Ovary (tissue), 9 donors: Measurements from ENCODE around the gene DCUN1D1. TPM values are rescaled to one million over a fixed set of nuclear protein-coding genes. Genes with fewer than 3 reads are reported as not detected.

ENCODE experiments used
- DNase-seq, 5 donors: peaks; one replicate each; pipeline ENCODE4 v3.0.0-alpha.2; 2019 to 2020
- H3K27ac ChIP-seq, 2 donors: fragments of 200-600 bp; one replicate each; pipeline versions ENCODE4 v1.5.1 to v1.8.0; 2019 to 2022
- H3K27me3 ChIP-seq: fragments of 200-600 bp; one replicate; pipeline ENCODE4 v1.8.0; 2022
- H3K36me3 ChIP-seq: fragments of 200-600 bp; sonication (generic); one replicate; pipeline ENCODE4 v1.5.1; 2019
- H3K4me1 ChIP-seq: one replicate; pipeline ENCODE4 v1.8.1; 2013; ENCODE audit warnings: mild to moderate bottlenecking, moderate library complexity; ENCODE audit not compliant: insufficient read depth
- H3K4me3 ChIP-seq: fragments of 200-600 bp; sonication (generic); one replicate; pipeline ENCODE4 v1.5.1; 2017
- H3K9me3 ChIP-seq, 2 donors: fragments of 200-600 bp in 1 of 2; sonication (generic) in 1 of 2; one replicate each; pipeline versions ENCODE4 v1.5.1 to v1.8.1; 2013 to 2019; ENCODE audit warnings: mild to moderate bottlenecking in 1 of 2, moderate library complexity in 1 of 2
- CTCF ChIP-seq, 3 donors: fragments of 450-650 bp in 2 of 3; fragments of 200-600 bp in 1 of 3; IDR thresholded peaks; one replicate each; pipeline versions ENCODE4 v1.5.1 to v1.8.0; 2016 to 2022; ENCODE audit warnings: antibody characterized with exemption in 3 of 3, mild to moderate bottlenecking in 1 of 3
- EP300 ChIP-seq: sonication (generic); formaldehyde crosslinking; IDR thresholded peaks from one replicate; pipeline ENCODE4 v1.6.1; 2017; ENCODE audit warnings: antibody characterized with exemption
- POLR2A ChIP-seq: fragments of 450-650 bp; IDR thresholded peaks from one replicate; pipeline ENCODE4 v1.6.1; 2017; ENCODE audit warnings: antibody characterized with exemption, mild to moderate bottlenecking, moderate library complexity
- WGBS, 3 donors: extraction: QIAGEN DNeasy Blood & Tissue Kit in 1 of 3; methylation state at CpG; one replicate each; pipeline versions ENCODE4 v1.1.5 to v1.1.7; 2013 to 2017; 5-methylcytosine and 5-hydroxymethylcytosine counted together
- intact Hi-C, 4 donors: fragments of 100-400 bp; cut with DNase I; formaldehyde crosslinking; loops; one replicate each; pipeline versions ENCODE4 v1.11.0 to v1.15.1; 2022 to 2023
- polyA plus RNA-seq, 2 donors: library from polyadenylated mRNA; stranded (reverse); fragments of 200-250 nt in 1 of 2; fragments of 350-450 nt in 1 of 2; fragmentation: Illumina TruSeq in 1 of 2; extraction: RNeasy Lipid Tissue Mini Kit (QIAGEN cat#74804) in 1 of 2; gene quantifications; one replicate each; pipeline ENCODE4 v1.2.3, GENCODE V29; 2013 to 2014
- total RNA-seq, 7 donors: library from RNA; depleted of rRNA in 2 of 7; stranded (reverse); fragments of >200 nt in 2 of 7; fragmentation: NEBNext Ultra II Directional in 3 of 7; extraction: Animal tissue kit (Norgen Biotek cat#: 25700) in 3 of 7; gene quantifications; one replicate each; pipeline versions ENCODE4 v1.1.0 to v1.2.4, GENCODE V29; 2016 to 2023
- donor health status: DM: no; HTN: no; CAD: no; lungs with moderate emphysema.
- donor health status: DM: no; HTN: no; CAD: no.
- donor health status: Bipolar disorder and iron deficiency.
- donor health status: DM: yes; HTN: yes; CAD: no.
- donor health status: DM: no; HTN: no; CAD: no.
- donor health status: DM: yes; HTN: yes; CAD: no.

Gene DCUN1D1
- total and polyA plus RNA-seq, 9 donors, result 7.7 to 42.7 (median 40.2) TPM

- intact Hi-C loops, result no loop called here
- DNase-seq, result no peak
- TF ChIP-seq EP300, result no peak
- no peak for TF ChIP-seq POLR2A
- no peak for TF ChIP-seq CTCF (IDR thresholded peaks at IDR 0.05)
Measured at GRCh38 chr3:182983876-182984275, 3.5 kb upstream of the DCUN1D1 start.

GRCh38 chr3:182981038-182981380 is 671 bp upstream of the DCUN1D1 start:
- DNase-seq, result peak; percentile 26 to 53 (median 47)
- peak overlapping the region; percentile 79 to 86 for H3K27ac ChIP-seq

More at GRCh38 chr3:182983876-182984275, 3.5 kb upstream of the DCUN1D1 start:
- H3K27me3 ChIP-seq, result no peaks in the 10 kb centered on the region
- H3K9me3 ChIP-seq, result no peaks in the 10 kb centered on the region
- H3K4me3 ChIP-seq, result no peak overlapping the region
- no peaks in the 10 kb centered on the region for H3K36me3 ChIP-seq
- no peak overlapping the region for H3K27ac ChIP-seq
- H3K4me1 ChIP-seq, result peaks cover 1% of the 10 kb centered on the region

GRCh38 chr3:182979674-182980191 is 605 bp downstream of the DCUN1D1 start:
- TF ChIP-seq CTCF (IDR thresholded peaks at IDR 0.05), result no peak
- no peak for TF ChIP-seq EP300
- no peak for TF ChIP-seq POLR2A
- Histone ChIP-seq H3K4me1 (peaks cover 1% of the 10 kb centered on the region), H3K9me3 (no peaks in the 10 kb centered on the region), H3K27me3 (no peaks in the 10 kb centered on the region), H3K4me3 (peak overlapping the region; percentile 90), H3K36me3 (no peaks in the 10 kb centered on the region), H3K27ac (peak overlapping the region; percentile 79 to 86)
- intact Hi-C loops, result no loop called here
- DNase-seq, result peak in 4 of 5 donors; percentile 26 to 59 (median 38)
- WGBS, 3 donors, result 0 to 1% (median 0%) methylated on average over 25 to 29 of the region's 29 CpGs

More at GRCh38 chr3:182981038-182981380, 671 bp upstream of the DCUN1D1 start:
- 48 to 59% (median 58%) methylated on average over 10 of the region's 10 CpGs for WGBS, 3 donors
- Histone ChIP-seq H3K36me3 (no peaks in the 10 kb centered on the region), H3K4me1 (peaks cover 1% of the 10 kb centered on the region), H3K4me3 (peak overlapping the region; percentile 90), H3K9me3 (no peaks in the 10 kb centered on the region), H3K27me3 (no peaks in the 10 kb centered on the region)
- no peak for TF ChIP-seq CTCF (IDR thresholded peaks at IDR 0.05)
- no peak for TF ChIP-seq EP300
- TF ChIP-seq POLR2A, result no peak
- intact Hi-C loops, result no loop called here

- TF ChIP-seq POLR2A (no peak), CTCF (IDR thresholded peaks at IDR 0.05) (no peak), EP300 (no peak)
- no peak for DNase-seq
- H3K27me3 ChIP-seq, result no peaks in the 10 kb centered on the region
- peak overlapping the region; percentile 90 for H3K4me3 ChIP-seq
- no peak overlapping the region for H3K27ac ChIP-seq
- H3K36me3 ChIP-seq, result no peaks in the 10 kb centered on the region
- WGBS, 3 donors, result 3 to 5% (median 4%) methylated on average over 10 of the region's 10 CpGs
- intact Hi-C loops, result no loop called here
- no peaks in the 10 kb centered on the region for H3K9me3 ChIP-seq
- peaks cover 1% of the 10 kb centered on the region for H3K4me1 ChIP-seq
Measured at GRCh38 chr3:182979103-182979673, 1.1 kb downstream of the DCUN1D1 start.
